HCT116 (cell line): ENCODE data around the gene CLP1. TPM values are rescaled to one million over a fixed set of nuclear protein-coding genes. Genes with fewer than 3 reads are reported as not detected.

ENCODE experiments used
- ATAC-seq: fragments of 200-7000 bp; cut with Tn5 transposase; 2 replicates; pipeline ENCODE4 v1.9.1; 2020; ENCODE audit warnings: mild to moderate bottlenecking, moderate library complexity
- BruUV-seq: library from RNA; stranded (reverse); fragments of 400-500 nt; replicated peaks from 2 replicates; lab custom pipeline; 2021; lab: Mats Ljungman, UMichigan
- CTCF ChIA-PET: fragments of 300-600 bp; sonication (Branson Sonifier 250); formaldehyde crosslinking; loops from one replicate; lab custom pipeline; 2021; ENCODE audit warnings: antibody characterized with exemption; lab: Charles Lee
- POLR2A ChIA-PET: fragments of 300-600, 350-600 bp; sonication (Branson Sonifier 250); formaldehyde crosslinking; loops from one replicate; lab custom pipeline; 2021; ENCODE audit warnings: antibody characterized with exemption; lab: Charles Lee
- RAD21 ChIA-PET, 2 experiments: fragments of 300-600 bp; sonication (Branson Sonifier 250); formaldehyde crosslinking; loops; one replicate each; lab custom pipeline; 2023; ENCODE audit warnings: low total read pairs in 2 of 2; ENCODE audit not compliant: uncharacterized antibody in 2 of 2, unreplicated experiment in 2 of 2, low non-redundant PET in 1 of 2; lab: Charles Lee
- DNase-seq: peaks from one replicate; pipeline ENCODE4 v3.0.0-alpha.2; 2010; ENCODE audit warnings: low read depth, low spot score
- H2AFZ ChIP-seq: fragments of 200-600 bp; shearing (Covaris generic), sonication (generic); 2 replicates; pipeline ENCODE4 v1.6.1; 2017; ENCODE audit warnings: low read depth, mixed run types, mixed read lengths, antibody characterized with exemption, low read length; ENCODE audit not compliant: poor library complexity, severe bottlenecking
- H3K27ac ChIP-seq: 2 replicates; pipeline ENCODE4 v1.5.1; 2012; ENCODE audit warnings: low read depth, low read length
- H3K27me3 ChIP-seq: fragments of 200-600 bp; sonication (generic); 2 replicates; pipeline ENCODE4 v1.6.1; 2016; ENCODE audit warnings: mixed run types, low read length, mixed read lengths; ENCODE audit not compliant: insufficient read depth
- H3K36me3 ChIP-seq, 2 experiments: fragments of 200-500 bp in 1 of 2; fragments of 200-600 bp in 1 of 2; sonication (Bioruptor generic) in 1 of 2; sonication (generic) in 1 of 2; 2 replicates each; pipeline versions ENCODE4 v1.5.1 to v1.6.1; 2014 to 2016; ENCODE audit warnings: low read length in 2 of 2, inconsistent platforms in 1 of 2, mixed read lengths in 1 of 2, mixed run types in 1 of 2; ENCODE audit not compliant: insufficient read depth in 2 of 2, control insufficient read depth in 1 of 2
- H3K4me1 ChIP-seq, 2 experiments: fragments of 200-600 bp in 1 of 2; sonication (generic) in 1 of 2; 2 replicates each; pipeline versions ENCODE4 v1.5.1 to v1.6.1; 2012 to 2017; ENCODE audit warnings: low read length in 2 of 2, inconsistent platforms in 1 of 2, mild to moderate bottlenecking in 1 of 2, mixed read lengths in 1 of 2, mixed run types in 1 of 2, moderate library complexity in 1 of 2; ENCODE audit not compliant: insufficient read depth in 2 of 2, control insufficient read depth in 1 of 2
- H3K4me2 ChIP-seq: fragments of 200-600 bp; sonication (generic); 2 replicates; pipeline ENCODE4 v1.6.1; 2017; ENCODE audit warnings: mixed run types, low read length, mixed read lengths
- H3K4me3 ChIP-seq, 2 experiments: fragments of 200-600 bp in 1 of 2; sonication (generic) in 1 of 2; replicated peaks in 1 of 2; 2 replicates each; pipeline ENCODE4 v1.5.1; 2011 to 2016; ENCODE audit warnings: low read length in 2 of 2, control low read depth in 1 of 2, low read depth in 1 of 2, mild to moderate bottlenecking in 1 of 2, mixed read lengths in 1 of 2, mixed run types in 1 of 2
- H3K79me2 ChIP-seq: fragments of 200-600 bp; sonication (generic); 2 replicates; pipeline ENCODE4 v1.6.1; 2017; ENCODE audit warnings: mild to moderate bottlenecking, mixed run types, low read length, moderate library complexity, mixed read lengths; ENCODE audit not compliant: insufficient read depth
- H3K9ac ChIP-seq: fragments of 200-600 bp; sonication (generic); 2 replicates; pipeline ENCODE4 v1.6.1; 2016; ENCODE audit warnings: low read length, mixed read lengths
- H3K9me2 ChIP-seq: fragments of 200-600 bp; sonication (generic), shearing (Covaris generic); 2 replicates; pipeline ENCODE4 v1.6.1; 2017; ENCODE audit warnings: mixed run types, mild to moderate bottlenecking, moderate library complexity; ENCODE audit not compliant: insufficient read depth
- H3K9me3 ChIP-seq, 2 experiments: fragments of 200-500 bp in 1 of 2; fragments of 200-600 bp in 1 of 2; sonication (Bioruptor generic) in 1 of 2; sonication (generic) in 1 of 2; 2 replicates each; pipeline ENCODE4 v1.6.1; 2014 to 2017; ENCODE audit warnings: low read length in 2 of 2, mixed read lengths in 2 of 2, inconsistent platforms in 1 of 2, low read depth in 1 of 2, mild to moderate bottlenecking in 1 of 2, mixed run types in 1 of 2, moderate library complexity in 1 of 2; ENCODE audit not compliant: control insufficient read depth in 1 of 2, insufficient read depth in 1 of 2
- H4K20me1 ChIP-seq: fragments of 200-600 bp; sonication (generic), shearing (Covaris generic); 2 replicates; pipeline ENCODE4 v1.6.1; 2017; ENCODE audit warnings: mixed run types, mild to moderate bottlenecking, moderate library complexity; ENCODE audit not compliant: insufficient read depth
- CBX3 ChIP-seq: IDR thresholded peaks from 2 replicates; pipeline ENCODE4 v1.6.1; 2012; ENCODE audit warnings: low read depth
- CEBPB ChIP-seq: IDR thresholded peaks from 2 replicates; pipeline ENCODE4 v1.6.1; 2012; ENCODE audit warnings: low read depth
- CTCF ChIP-seq, 3 experiments: fragments of 200-600 bp in 1 of 3; sonication (generic) in 1 of 3; IDR thresholded peaks in 2 of 3; conservative IDR thresholded peaks in 1 of 3; 2 replicates each; pipeline ENCODE4 v1.5.1; 2012 to 2017; ENCODE audit warnings: low read depth in 2 of 3, low read length in 2 of 3, antibody characterized with exemption in 1 of 3, borderline replicate concordance in 1 of 3, control low read depth in 1 of 3, mild to moderate bottlenecking in 1 of 3, mixed read lengths in 1 of 3, mixed run types in 1 of 3, moderate library complexity in 1 of 3; ENCODE audit not compliant: insufficient read depth in 1 of 3
- EGR1 ChIP-seq: IDR thresholded peaks from 2 replicates; pipeline ENCODE4 v1.6.1; 2012; ENCODE audit warnings: low read depth
- ELF1 ChIP-seq: IDR thresholded peaks from 2 replicates; pipeline ENCODE4 v1.6.1; 2012; ENCODE audit warnings: low read depth, borderline replicate concordance
- EZH2phosphoT487 ChIP-seq: fragments of 200-600 bp; IDR thresholded peaks from 2 replicates; pipeline ENCODE4 v1.6.1; 2018; ENCODE audit warnings: antibody characterized with exemption, borderline replicate concordance
- FOSL1 ChIP-seq: IDR thresholded peaks from 2 replicates; pipeline ENCODE4 v1.6.1; 2012; ENCODE audit warnings: low read depth
- JUND ChIP-seq: IDR thresholded peaks from 2 replicates; pipeline ENCODE4 v1.6.1; 2012
- POLR2A ChIP-seq: IDR thresholded peaks from 2 replicates; pipeline ENCODE4 v1.7.0; 2011; ENCODE audit warnings: borderline replicate concordance; ENCODE audit not compliant: insufficient read depth, insufficient read length; ENCODE audit errors: extremely low read depth
- POLR2AphosphoS5 ChIP-seq: IDR thresholded peaks from 2 replicates; pipeline ENCODE4 v1.6.1; 2011; ENCODE audit warnings: mild to moderate bottlenecking, low read depth, low read length, moderate library complexity
- RAD21 ChIP-seq: IDR thresholded peaks from 2 replicates; pipeline ENCODE4 v1.6.1; 2012; ENCODE audit warnings: low read depth, mild to moderate bottlenecking
- SRF ChIP-seq: IDR thresholded peaks from 2 replicates; pipeline ENCODE4 v1.6.1; 2012; ENCODE audit warnings: low read depth
- TCF7L2 ChIP-seq: IDR thresholded peaks from 2 replicates; pipeline ENCODE4 v1.7.0; 2011; ENCODE audit warnings: borderline replicate concordance, inconsistent platforms; ENCODE audit not compliant: insufficient read depth, insufficient read length; ENCODE audit errors: extremely low read depth
- ZFX ChIP-seq: fragments of 450-650 bp; IDR thresholded peaks from 2 replicates; pipeline ENCODE4 v1.6.1; 2017
- ZNF274 ChIP-seq: fragments of 200-500 bp; sonication (Bioruptor generic); IDR thresholded peaks from 2 replicates; pipeline ENCODE4 v1.6.1; 2014; ENCODE audit warnings: mild to moderate bottlenecking, low read depth, low read length, inconsistent platforms
- intact Hi-C: fragments of 100-400 bp; cut with micrococcal nuclease; formaldehyde crosslinking; loops from 2 replicates; pipeline ENCODE4 v1.10.0; 2022
- total RNA-seq: library from RNA; stranded (reverse); gene quantifications from one replicate; pipeline ENCODE4 v1.2.1, GENCODE V29; 2021; ENCODE audit not compliant: unreplicated experiment
- TF ChIP-seq, protein P1 (sequence below): IDR thresholded peaks from 2 replicates; pipeline ENCODE4 v1.6.1; 2012
- TF ChIP-seq, protein P2 (sequence below): IDR thresholded peaks from 2 replicates; pipeline ENCODE4 v1.6.1; 2012; ENCODE audit warnings: low read depth
- TF ChIP-seq, protein P3 (sequence below): IDR thresholded peaks from 2 replicates; pipeline ENCODE4 v1.6.1; 2012

The CLP1 gene
- total RNA-seq, 1 experiment from 2014 or later, result 17.7 TPM

- POLR2A ChIA-PET, result no interaction called here
- Histone ChIP-seq H3K4me3 (peak overlapping the region in 1 of 2 experiments; percentile 14; a peak in 1 of 4 replicates), H3K27ac (no peak overlapping the region), H3K4me2 (peak overlapping the region; percentile 48), H3K36me3 (no peaks in the 10 kb centered on the region), H3K9me3 (no peaks in the 10 kb centered on the region), H3K9me2 (no peaks in the 10 kb centered on the region), H2AFZ (no peak overlapping the region), H3K79me2 (no peaks in the 10 kb centered on the region), H4K20me1 (no peaks in the 10 kb centered on the region), H3K9ac (no peak overlapping the region), H3K4me1 (peaks cover 0 to 25% of the 10 kb centered on the region in 2 experiments; a peak in 3 of 4 replicates), H3K27me3 (peaks cover 12% of the 10 kb centered on the region; the same call in 1 of the 2 replicates)
- RAD21 ChIA-PET, result no interaction called here
- DNase-seq (no peak), ATAC-seq (no peak)
- no peak for TF ChIP-seq CTCF (IDR thresholded peaks at IDR 0.05 in 2 of 3, conservative IDR thresholded peaks at IDR 0.05 in 1 of 3; ENCODE audit: borderline replicate concordance in 1 of 3, insufficient read depth in 1 of 3, low read depth in 2 of 3, low read length in 2 of 3)
- no peak for TF ChIP-seq JUND
- no peak for TF ChIP-seq ZFX
- no peak for TF ChIP-seq ELF1
- no peak for TF ChIP-seq POLR2A
- no peak for TF ChIP-seq ZNF274
- TF ChIP-seq, protein P1, sequence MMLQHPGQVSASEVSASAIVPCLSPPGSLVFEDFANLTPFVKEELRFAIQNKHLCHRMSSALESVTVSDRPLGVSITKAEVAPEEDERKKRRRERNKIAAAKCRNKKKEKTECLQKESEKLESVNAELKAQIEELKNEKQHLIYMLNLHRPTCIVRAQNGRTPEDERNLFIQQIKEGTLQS, result no peak
- TF ChIP-seq EZH2phosphoT487, result no peak
- TF ChIP-seq, protein P2, sequence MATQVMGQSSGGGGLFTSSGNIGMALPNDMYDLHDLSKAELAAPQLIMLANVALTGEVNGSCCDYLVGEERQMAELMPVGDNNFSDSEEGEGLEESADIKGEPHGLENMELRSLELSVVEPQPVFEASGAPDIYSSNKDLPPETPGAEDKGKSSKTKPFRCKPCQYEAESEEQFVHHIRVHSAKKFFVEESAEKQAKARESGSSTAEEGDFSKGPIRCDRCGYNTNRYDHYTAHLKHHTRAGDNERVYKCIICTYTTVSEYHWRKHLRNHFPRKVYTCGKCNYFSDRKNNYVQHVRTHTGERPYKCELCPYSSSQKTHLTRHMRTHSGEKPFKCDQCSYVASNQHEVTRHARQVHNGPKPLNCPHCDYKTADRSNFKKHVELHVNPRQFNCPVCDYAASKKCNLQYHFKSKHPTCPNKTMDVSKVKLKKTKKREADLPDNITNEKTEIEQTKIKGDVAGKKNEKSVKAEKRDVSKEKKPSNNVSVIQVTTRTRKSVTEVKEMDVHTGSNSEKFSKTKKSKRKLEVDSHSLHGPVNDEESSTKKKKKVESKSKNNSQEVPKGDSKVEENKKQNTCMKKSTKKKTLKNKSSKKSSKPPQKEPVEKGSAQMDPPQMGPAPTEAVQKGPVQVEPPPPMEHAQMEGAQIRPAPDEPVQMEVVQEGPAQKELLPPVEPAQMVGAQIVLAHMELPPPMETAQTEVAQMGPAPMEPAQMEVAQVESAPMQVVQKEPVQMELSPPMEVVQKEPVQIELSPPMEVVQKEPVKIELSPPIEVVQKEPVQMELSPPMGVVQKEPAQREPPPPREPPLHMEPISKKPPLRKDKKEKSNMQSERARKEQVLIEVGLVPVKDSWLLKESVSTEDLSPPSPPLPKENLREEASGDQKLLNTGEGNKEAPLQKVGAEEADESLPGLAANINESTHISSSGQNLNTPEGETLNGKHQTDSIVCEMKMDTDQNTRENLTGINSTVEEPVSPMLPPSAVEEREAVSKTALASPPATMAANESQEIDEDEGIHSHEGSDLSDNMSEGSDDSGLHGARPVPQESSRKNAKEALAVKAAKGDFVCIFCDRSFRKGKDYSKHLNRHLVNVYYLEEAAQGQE, result no peak
- TF ChIP-seq FOSL1, result no peak
- no peak for TF ChIP-seq POLR2AphosphoS5
- no peak for TF ChIP-seq RAD21
- TF ChIP-seq, protein P3, sequence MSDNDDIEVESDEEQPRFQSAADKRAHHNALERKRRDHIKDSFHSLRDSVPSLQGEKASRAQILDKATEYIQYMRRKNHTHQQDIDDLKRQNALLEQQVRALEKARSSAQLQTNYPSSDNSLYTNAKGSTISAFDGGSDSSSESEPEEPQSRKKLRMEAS, result no peak
- TF ChIP-seq EGR1, result no peak
- no peak for TF ChIP-seq CEBPB
- no peak for TF ChIP-seq SRF
- no peak for TF ChIP-seq TCF7L2
- no peak for TF ChIP-seq CBX3
- intact Hi-C loops, result loop anchor here (1.0 to 10.0 kb wide), 2 partner anchors 45 to 804 kb away; no protein-coding TSS in a partner anchor
- BruUV-seq, result no TSS peak
- CTCF ChIA-PET, result interaction anchor here (0.6 kb wide), 1 partner anchor 106 kb away, joined by 3 read pairs; no protein-coding TSS in a partner anchor
Observed at GRCh38 chr11:57648801-57649735, 8.5 kb upstream of the CLP1 start.
